Activated naive CD8-positive, alpha-beta T cell treated with anti-CD3 and anti-CD28 coated beads, Interleukin-2, amount 10 ng/mL, durations not matched to agents 7 days and 5 days (primary cell): ENCODE data around the gene KRT80. TPM values are rescaled to one million over a fixed set of nuclear protein-coding genes. Genes with fewer than 3 reads are reported as not detected.
A peak's percentile ranks its signal among the peaks of the same experiment; 100 is the strongest.

Experiments used
- ATAC-seq: fragments of 150-1000 bp; cut with Tn5 transposase; one replicate; pipeline ENCODE4 v1.10.0; 2021; ENCODE audit warnings: low read depth, moderate library complexity
- POLR2A ChIA-PET: fragments of 350-600 bp; sonication (Branson Sonifier 250); formaldehyde crosslinking; loops from one replicate; lab custom pipeline; 2021; ENCODE audit warnings: antibody characterized with exemption; lab: Charles Lee
- DNase-seq: peaks from one replicate; pipeline ENCODE4 v3.0.0; 2021
- H3K27ac Mint-ChIP-seq: one replicate; pipeline ENCODE4 v1.8.0; 2022; ENCODE audit warnings: mild to moderate bottlenecking, mixed read lengths
- H3K27me3 Mint-ChIP-seq: one replicate; pipeline ENCODE4 v1.8.0; 2022; ENCODE audit warnings: mild to moderate bottlenecking, moderate library complexity, mixed read lengths
- H3K36me3 Mint-ChIP-seq: one replicate; pipeline ENCODE4 v1.8.0; 2021; ENCODE audit warnings: mild to moderate bottlenecking, mixed read lengths
- H3K4me1 Mint-ChIP-seq: one replicate; pipeline ENCODE4 v1.8.0; 2021; ENCODE audit warnings: mixed read lengths
- H3K4me3 Mint-ChIP-seq: one replicate; pipeline ENCODE4 v1.8.0; 2022; ENCODE audit warnings: mild to moderate bottlenecking, moderate library complexity, mixed read lengths
- H3K9me3 Mint-ChIP-seq: one replicate; pipeline ENCODE4 v1.8.0; 2021; ENCODE audit warnings: mixed read lengths
- total RNA-seq, 2 experiments: library from RNA; stranded (reverse); gene quantifications; one replicate each; pipeline ENCODE4 v1.2.3, GENCODE V29; 2021

KRT80 gene
- total RNA-seq, 2 experiments from 2014 or later = not detected

- peak; percentile 20 for DNase-seq
- no peak overlapping the region for H3K27ac Mint-ChIP-seq
- no peak for ATAC-seq
- no peaks in the 10 kb centered on the region for H3K36me3 Mint-ChIP-seq
- POLR2A ChIA-PET = no interaction called here
- no peak overlapping the region for H3K4me3 Mint-ChIP-seq
- peaks cover 20% of the 10 kb centered on the region for H3K27me3 Mint-ChIP-seq
- peaks cover 1% of the 10 kb centered on the region for H3K4me1 Mint-ChIP-seq
- H3K9me3 Mint-ChIP-seq = no peaks in the 10 kb centered on the region
These were observed 11.5 kb upstream of the KRT80 start for GRCh38 chr12:52203079-52203921.

GRCh38 chr12:52202361-52203078, 10.7 kb upstream of the KRT80 start:
- POLR2A ChIA-PET = no interaction called here
- ATAC-seq = no peak
- no peak overlapping the region for H3K27ac Mint-ChIP-seq
- no peaks in the 10 kb centered on the region for H3K9me3 Mint-ChIP-seq
- H3K36me3 Mint-ChIP-seq = no peaks in the 10 kb centered on the region
- no peak for DNase-seq
- no peak overlapping the region for H3K4me3 Mint-ChIP-seq
- peaks cover 1% of the 10 kb centered on the region for H3K4me1 Mint-ChIP-seq
- H3K27me3 Mint-ChIP-seq = peaks cover 14% of the 10 kb centered on the region

- Mint-ChIP-seq H3K27me3 (peaks cover 12% of the 10 kb centered on the region), H3K4me3 (no peak overlapping the region), H3K36me3 (no peaks in the 10 kb centered on the region), H3K27ac (no peak overlapping the region), H3K9me3 (no peaks in the 10 kb centered on the region), H3K4me1 (peaks cover 1% of the 10 kb centered on the region)
- ATAC-seq = no peak
- DNase-seq = no peak
- POLR2A ChIA-PET = no interaction called here
These were observed 9.6 kb upstream of the KRT80 start for GRCh38 chr12:52201451-52201839.

- DNase-seq (no peak), ATAC-seq (no peak)
- peaks cover 12% of the 10 kb centered on the region for H3K27me3 Mint-ChIP-seq
- POLR2A ChIA-PET = no interaction called here
- H3K36me3 Mint-ChIP-seq = no peaks in the 10 kb centered on the region
- H3K27ac Mint-ChIP-seq = no peak overlapping the region
- peaks cover 1% of the 10 kb centered on the region for H3K4me1 Mint-ChIP-seq
- H3K9me3 Mint-ChIP-seq = no peaks in the 10 kb centered on the region
- no peak overlapping the region for H3K4me3 Mint-ChIP-seq
These were observed 9.1 kb upstream of the KRT80 start for GRCh38 chr12:52200781-52201450.

- peaks cover 1% of the 10 kb centered on the region for H3K4me1 Mint-ChIP-seq
These were observed 8.4 kb upstream of the KRT80 start for GRCh38 chr12:52200086-52200780.

GRCh38 chr12:52199294-52199919, 7.6 kb upstream of the KRT80 start:
- H3K4me3 Mint-ChIP-seq = no peak overlapping the region
- no peaks in the 10 kb centered on the region for H3K9me3 Mint-ChIP-seq
- H3K27ac Mint-ChIP-seq = no peak overlapping the region
- DNase-seq = no peak
- POLR2A ChIA-PET = interaction anchor here (1.0 kb wide), 1 partner anchor 13 kb away, joined by 3 read pairs; no protein-coding TSS in a partner anchor
- no peaks in the 10 kb centered on the region for H3K36me3 Mint-ChIP-seq
- peaks cover 18% of the 10 kb centered on the region for H3K27me3 Mint-ChIP-seq
- ATAC-seq = no peak
- H3K4me1 Mint-ChIP-seq = peaks cover 1% of the 10 kb centered on the region

More at GRCh38 chr12:52200086-52200780, 8.4 kb upstream of the KRT80 start:
- Mint-ChIP-seq H3K27ac (no peak overlapping the region), H3K36me3 (no peaks in the 10 kb centered on the region), H3K27me3 (peaks cover 17% of the 10 kb centered on the region), H3K9me3 (no peaks in the 10 kb centered on the region), H3K4me3 (no peak overlapping the region)
- ATAC-seq = no peak
- POLR2A ChIA-PET = no interaction called here
- DNase-seq = no peak

GRCh38 chr12:52198454-52199215, 6.8 kb upstream of the KRT80 start:
- Mint-ChIP-seq H3K4me3 (no peak overlapping the region), H3K36me3 (no peaks in the 10 kb centered on the region), H3K9me3 (no peaks in the 10 kb centered on the region), H3K27me3 (peaks cover 18% of the 10 kb centered on the region), H3K27ac (no peak overlapping the region), H3K4me1 (peaks cover 1% of the 10 kb centered on the region)
- POLR2A ChIA-PET = interaction anchor here (1.0 kb wide), 1 partner anchor 12 kb away, joined by 3 read pairs; no protein-coding TSS in a partner anchor
- ATAC-seq = no peak
- no peak for DNase-seq

- H3K4me3 Mint-ChIP-seq = no peak overlapping the region
- H3K36me3 Mint-ChIP-seq = no peaks in the 10 kb centered on the region
- DNase-seq = no peak
- POLR2A ChIA-PET = no interaction called here
- H3K27me3 Mint-ChIP-seq = peaks cover 16% of the 10 kb centered on the region
- H3K9me3 Mint-ChIP-seq = no peaks in the 10 kb centered on the region
- H3K4me1 Mint-ChIP-seq = no peaks in the 10 kb centered on the region
- ATAC-seq = no peak
- H3K27ac Mint-ChIP-seq = no peak overlapping the region
These were observed 5.8 kb upstream of the KRT80 start for GRCh38 chr12:52197371-52198231.

GRCh38 chr12:52195065-52195730, 3.4 kb upstream of the KRT80 start:
- ATAC-seq (no peak), DNase-seq (no peak)
- POLR2A ChIA-PET = no interaction called here
- Mint-ChIP-seq H3K27ac (no peak overlapping the region), H3K36me3 (no peaks in the 10 kb centered on the region), H3K27me3 (peaks cover 13% of the 10 kb centered on the region), H3K9me3 (no peaks in the 10 kb centered on the region), H3K4me3 (no peak overlapping the region), H3K4me1 (no peaks in the 10 kb centered on the region)

GRCh38 chr12:52193991-52194390, 2.2 kb upstream of the KRT80 start:
- Mint-ChIP-seq H3K27me3 (peaks cover 13% of the 10 kb centered on the region), H3K27ac (no peak overlapping the region), H3K4me1 (no peaks in the 10 kb centered on the region), H3K9me3 (no peaks in the 10 kb centered on the region), H3K36me3 (no peaks in the 10 kb centered on the region), H3K4me3 (no peak overlapping the region)
- DNase-seq (no peak), ATAC-seq (no peak)
- POLR2A ChIA-PET = no interaction called here

- H3K27me3 Mint-ChIP-seq = peaks cover 11% of the 10 kb centered on the region
- H3K4me1 Mint-ChIP-seq = no peaks in the 10 kb centered on the region
- DNase-seq (no peak), ATAC-seq (no peak)
- POLR2A ChIA-PET = no interaction called here
- H3K9me3 Mint-ChIP-seq = no peaks in the 10 kb centered on the region
- no peak overlapping the region for H3K4me3 Mint-ChIP-seq
- no peaks in the 10 kb centered on the region for H3K36me3 Mint-ChIP-seq
- H3K27ac Mint-ChIP-seq = no peak overlapping the region
These were observed 1.7 kb upstream of the KRT80 start for GRCh38 chr12:52193532-52193931.
